Measurements from ENCODE around the gene SARS2.

DNA sequence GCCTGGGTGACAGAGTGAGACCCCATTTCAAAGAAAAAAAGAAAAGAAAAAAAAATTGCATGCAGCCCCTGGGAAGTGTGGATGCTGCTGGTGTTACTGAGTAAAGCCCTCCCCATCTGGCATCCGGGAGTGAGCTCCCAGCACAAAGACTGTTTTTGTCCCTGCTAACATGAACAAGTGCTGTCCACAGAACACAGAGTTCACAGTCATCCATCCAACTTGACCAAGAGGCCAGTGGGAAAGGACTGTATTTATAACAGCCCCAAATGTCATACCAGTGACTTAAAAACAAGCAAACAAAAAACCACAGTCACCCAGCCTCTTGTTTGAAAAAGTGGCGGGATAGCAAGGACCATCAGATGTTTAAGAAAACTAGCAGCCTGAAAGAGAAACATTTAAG, 34.2 kb upstream of the SARS2 start:
- TF ChIP-seq CTCF (IDR thresholded peaks at IDR 0.05; ENCODE audit: low read depth, low read length, missing input control) (no peak), RAD21 (IDR thresholded peaks at IDR 0.05) (no peak), MAX (IDR thresholded peaks at IDR 0.05) (no peak), GABPA (IDR thresholded peaks at IDR 0.05 in 1 of 2, conservative IDR thresholded peaks at IDR 0.05 in 1 of 2) (no peak)
- TF ChIP-seq, protein P1, sequence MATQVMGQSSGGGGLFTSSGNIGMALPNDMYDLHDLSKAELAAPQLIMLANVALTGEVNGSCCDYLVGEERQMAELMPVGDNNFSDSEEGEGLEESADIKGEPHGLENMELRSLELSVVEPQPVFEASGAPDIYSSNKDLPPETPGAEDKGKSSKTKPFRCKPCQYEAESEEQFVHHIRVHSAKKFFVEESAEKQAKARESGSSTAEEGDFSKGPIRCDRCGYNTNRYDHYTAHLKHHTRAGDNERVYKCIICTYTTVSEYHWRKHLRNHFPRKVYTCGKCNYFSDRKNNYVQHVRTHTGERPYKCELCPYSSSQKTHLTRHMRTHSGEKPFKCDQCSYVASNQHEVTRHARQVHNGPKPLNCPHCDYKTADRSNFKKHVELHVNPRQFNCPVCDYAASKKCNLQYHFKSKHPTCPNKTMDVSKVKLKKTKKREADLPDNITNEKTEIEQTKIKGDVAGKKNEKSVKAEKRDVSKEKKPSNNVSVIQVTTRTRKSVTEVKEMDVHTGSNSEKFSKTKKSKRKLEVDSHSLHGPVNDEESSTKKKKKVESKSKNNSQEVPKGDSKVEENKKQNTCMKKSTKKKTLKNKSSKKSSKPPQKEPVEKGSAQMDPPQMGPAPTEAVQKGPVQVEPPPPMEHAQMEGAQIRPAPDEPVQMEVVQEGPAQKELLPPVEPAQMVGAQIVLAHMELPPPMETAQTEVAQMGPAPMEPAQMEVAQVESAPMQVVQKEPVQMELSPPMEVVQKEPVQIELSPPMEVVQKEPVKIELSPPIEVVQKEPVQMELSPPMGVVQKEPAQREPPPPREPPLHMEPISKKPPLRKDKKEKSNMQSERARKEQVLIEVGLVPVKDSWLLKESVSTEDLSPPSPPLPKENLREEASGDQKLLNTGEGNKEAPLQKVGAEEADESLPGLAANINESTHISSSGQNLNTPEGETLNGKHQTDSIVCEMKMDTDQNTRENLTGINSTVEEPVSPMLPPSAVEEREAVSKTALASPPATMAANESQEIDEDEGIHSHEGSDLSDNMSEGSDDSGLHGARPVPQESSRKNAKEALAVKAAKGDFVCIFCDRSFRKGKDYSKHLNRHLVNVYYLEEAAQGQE (IDR thresholded peaks at IDR 0.05) = no peak
- TF ChIP-seq, protein P2, sequence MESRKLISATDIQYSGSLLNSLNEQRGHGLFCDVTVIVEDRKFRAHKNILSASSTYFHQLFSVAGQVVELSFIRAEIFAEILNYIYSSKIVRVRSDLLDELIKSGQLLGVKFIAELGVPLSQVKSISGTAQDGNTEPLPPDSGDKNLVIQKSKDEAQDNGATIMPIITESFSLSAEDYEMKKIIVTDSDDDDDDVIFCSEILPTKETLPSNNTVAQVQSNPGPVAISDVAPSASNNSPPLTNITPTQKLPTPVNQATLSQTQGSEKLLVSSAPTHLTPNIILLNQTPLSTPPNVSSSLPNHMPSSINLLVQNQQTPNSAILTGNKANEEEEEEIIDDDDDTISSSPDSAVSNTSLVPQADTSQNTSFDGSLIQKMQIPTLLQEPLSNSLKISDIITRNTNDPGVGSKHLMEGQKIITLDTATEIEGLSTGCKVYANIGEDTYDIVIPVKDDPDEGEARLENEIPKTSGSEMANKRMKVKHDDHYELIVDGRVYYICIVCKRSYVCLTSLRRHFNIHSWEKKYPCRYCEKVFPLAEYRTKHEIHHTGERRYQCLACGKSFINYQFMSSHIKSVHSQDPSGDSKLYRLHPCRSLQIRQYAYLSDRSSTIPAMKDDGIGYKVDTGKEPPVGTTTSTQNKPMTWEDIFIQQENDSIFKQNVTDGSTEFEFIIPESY (IDR thresholded peaks at IDR 0.05) = no peak
